ENCODE measurements around the gene MSH2.

- TF ChIP-seq POLR2A (IDR thresholded peaks at IDR 0.05) = no peak
- TF ChIP-seq CTCF (IDR thresholded peaks at IDR 0.05) = no peak
Measured at GRCh38 chr2:47493317-47494035, 90.5 kb downstream of the MSH2 start.
